Right lobe of liver (tissue), 4 donors: ENCODE results near the gene HELZ.

Experiments used
- POLR2A ChIP-seq: fragments of 450-650 bp; IDR thresholded peaks from one replicate; pipeline ENCODE4 v1.6.1; 2017; ENCODE audit warnings: antibody characterized with exemption, mild to moderate bottlenecking
- TF ChIP-seq, protein P1 (sequence below), 4 donors: fragments of 200-600 bp in 3 of 4; fragments of 450-650 bp in 1 of 4; IDR thresholded peaks; one replicate each; pipeline versions ENCODE4 v1.5.1 to v1.8.0; 2016 to 2022; ENCODE audit warnings: antibody characterized with exemption in 4 of 4, mild to moderate bottlenecking in 2 of 4
- donor health status: DM: no; HTN: no; CAD: no.
- donor health status: DM: no; HTN: no; CAD: no.
- donor health status: DM: no; HTN: yes; CAD: no.

DNA sequence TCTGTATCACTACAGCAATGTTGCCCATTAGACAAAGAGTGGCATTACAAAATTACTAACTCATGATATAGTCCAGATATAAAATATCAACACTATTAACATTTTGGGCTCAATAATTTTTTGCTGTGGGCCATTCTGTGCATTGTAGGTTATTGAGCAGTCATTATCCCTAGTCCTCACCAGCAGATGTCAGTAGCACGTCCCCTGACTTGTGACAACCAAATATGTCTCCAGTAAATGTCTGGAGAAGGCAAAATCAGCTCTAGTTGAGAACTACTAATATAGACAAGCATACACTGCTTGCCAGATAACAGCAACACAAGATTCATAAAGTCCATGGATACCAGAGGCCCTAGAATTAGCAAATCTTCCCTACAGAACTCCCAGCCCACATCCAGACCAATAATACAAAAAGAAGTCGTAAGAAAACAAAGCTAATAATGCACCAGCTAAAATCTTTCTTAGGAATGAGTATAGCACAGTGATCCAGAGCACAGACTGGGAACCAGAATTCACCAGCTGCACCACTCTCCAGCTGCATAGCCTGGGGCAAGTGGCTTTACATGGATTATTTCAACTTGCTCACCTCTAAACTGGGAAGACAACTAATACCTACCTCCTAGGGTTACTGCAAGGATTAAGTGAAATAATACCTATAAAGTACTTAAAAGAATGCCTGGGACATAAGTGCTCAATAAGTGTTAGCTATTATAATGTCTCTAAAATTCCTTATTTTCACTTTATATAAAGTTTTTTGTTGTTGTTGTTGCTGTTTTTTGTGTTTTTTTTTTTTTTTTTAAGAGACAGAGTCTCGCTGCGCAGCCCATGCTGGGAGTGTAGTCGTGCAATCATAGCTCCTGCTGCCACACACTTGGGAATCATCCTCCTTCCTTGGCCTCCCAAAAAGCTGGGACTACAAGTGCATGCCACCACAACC lies 23.7 kb downstream of the HELZ start:
- TF ChIP-seq, protein P1, sequence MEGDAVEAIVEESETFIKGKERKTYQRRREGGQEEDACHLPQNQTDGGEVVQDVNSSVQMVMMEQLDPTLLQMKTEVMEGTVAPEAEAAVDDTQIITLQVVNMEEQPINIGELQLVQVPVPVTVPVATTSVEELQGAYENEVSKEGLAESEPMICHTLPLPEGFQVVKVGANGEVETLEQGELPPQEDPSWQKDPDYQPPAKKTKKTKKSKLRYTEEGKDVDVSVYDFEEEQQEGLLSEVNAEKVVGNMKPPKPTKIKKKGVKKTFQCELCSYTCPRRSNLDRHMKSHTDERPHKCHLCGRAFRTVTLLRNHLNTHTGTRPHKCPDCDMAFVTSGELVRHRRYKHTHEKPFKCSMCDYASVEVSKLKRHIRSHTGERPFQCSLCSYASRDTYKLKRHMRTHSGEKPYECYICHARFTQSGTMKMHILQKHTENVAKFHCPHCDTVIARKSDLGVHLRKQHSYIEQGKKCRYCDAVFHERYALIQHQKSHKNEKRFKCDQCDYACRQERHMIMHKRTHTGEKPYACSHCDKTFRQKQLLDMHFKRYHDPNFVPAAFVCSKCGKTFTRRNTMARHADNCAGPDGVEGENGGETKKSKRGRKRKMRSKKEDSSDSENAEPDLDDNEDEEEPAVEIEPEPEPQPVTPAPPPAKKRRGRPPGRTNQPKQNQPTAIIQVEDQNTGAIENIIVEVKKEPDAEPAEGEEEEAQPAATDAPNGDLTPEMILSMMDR (IDR thresholded peaks at IDR 0.05), result peak; percentile 47 to 74 (median 63)
- TF ChIP-seq POLR2A, result no peak
